GM21576 (cell line): Measurements from ENCODE around the gene KLF1.
"Not testable (repeated sequence)": the region's sequence is repeated elsewhere in the genome, so short reads cannot be mapped to it uniquely, and the experiment has no call there.

Source experiments
- ATAC-seq: cut with Tn5 transposase; IDR thresholded peaks from one replicate; pipeline ENCODE4 v1.9.1; 2021; ENCODE audit warnings: mild to moderate bottlenecking, moderate library complexity; ENCODE audit not compliant: unreplicated experiment

KLF1 gene

GRCh38 chr19:12886969-12887747, at the start of gene KLF1:
Gene KLF1 (minus strand): TSS chr19:12887201. CDS start chr19:12887140, 61 bp downstream.
- ATAC-seq = no peak

- ATAC-seq = no peak
Observed at GRCh38 chr19:12936582-12936981, 49.6 kb upstream of the KLF1 start.

- ATAC-seq = no peak
Observed at GRCh38 chr19:12935071-12935470, 48.1 kb upstream of the KLF1 start.

GRCh38 chr19:12933287-12934072, 46.5 kb upstream of the KLF1 start, which contains the start of gene FARSA:
Gene FARSA (minus strand): TSS chr19:12933711. CDS start chr19:12933696, 15 bp downstream.
- ATAC-seq = peak; percentile 34

- ATAC-seq = no peak
Observed at GRCh38 chr19:12932392-12933286, 45.6 kb upstream of the KLF1 start.

- no peak for ATAC-seq
Observed at GRCh38 chr19:12930002-12930645, 43.1 kb upstream of the KLF1 start.

GRCh38 chr19:12924621-12925310, 37.8 kb upstream of the KLF1 start:
- ATAC-seq = no peak

- no peak for ATAC-seq
Observed at GRCh38 chr19:12922959-12923358, 36.0 kb upstream of the KLF1 start.

GRCh38 chr19:12921047-12921446, 34.0 kb upstream of the KLF1 start:
- no peak for ATAC-seq

GRCh38 chr19:12918253-12918652, 31.3 kb upstream of the KLF1 start:
- no peak for ATAC-seq

- not testable (repeated sequence) for ATAC-seq
Observed at GRCh38 chr19:12915860-12916259, 28.9 kb upstream of the KLF1 start.

- ATAC-seq = no peak
Observed at GRCh38 chr19:12913851-12914690, 27.1 kb upstream of the KLF1 start.

GRCh38 chr19:12913011-12913561, 26.1 kb upstream of the KLF1 start:
- ATAC-seq = no peak

- ATAC-seq = no peak
Observed at GRCh38 chr19:12912571-12912970, 25.6 kb upstream of the KLF1 start.

GRCh38 chr19:12907166-12907565, 20.2 kb upstream of the KLF1 start:
- no peak for ATAC-seq

GRCh38 chr19:12899891-12900518, 13.0 kb upstream of the KLF1 start:
- ATAC-seq = peak; percentile 59

- no peak for ATAC-seq
Observed at GRCh38 chr19:12896460-12896859, 9.5 kb upstream of the KLF1 start.

- ATAC-seq = no peak
Observed at GRCh38 chr19:12893582-12893981, 6.6 kb upstream of the KLF1 start.
